Measurements from ENCODE around the gene MZT2B. TPM values are rescaled to one million over a fixed set of nuclear protein-coding genes. Genes with fewer than 3 reads are reported as not detected.
"Not testable (repeated sequence)": the region's sequence is repeated elsewhere in the genome, so short reads cannot be mapped to it uniquely, and the experiment has no call there.

MZT2B gene
- 126 and 129 TPM in 2 replicates for total RNA-seq (2014; rRNA removed; shearing (Covaris generic))
- 346 and 351 TPM in 2 replicates for polyA plus RNA-seq (2016; fragmentation: Nextera tagmentation; extraction: Ambion mirVana)

DNA sequence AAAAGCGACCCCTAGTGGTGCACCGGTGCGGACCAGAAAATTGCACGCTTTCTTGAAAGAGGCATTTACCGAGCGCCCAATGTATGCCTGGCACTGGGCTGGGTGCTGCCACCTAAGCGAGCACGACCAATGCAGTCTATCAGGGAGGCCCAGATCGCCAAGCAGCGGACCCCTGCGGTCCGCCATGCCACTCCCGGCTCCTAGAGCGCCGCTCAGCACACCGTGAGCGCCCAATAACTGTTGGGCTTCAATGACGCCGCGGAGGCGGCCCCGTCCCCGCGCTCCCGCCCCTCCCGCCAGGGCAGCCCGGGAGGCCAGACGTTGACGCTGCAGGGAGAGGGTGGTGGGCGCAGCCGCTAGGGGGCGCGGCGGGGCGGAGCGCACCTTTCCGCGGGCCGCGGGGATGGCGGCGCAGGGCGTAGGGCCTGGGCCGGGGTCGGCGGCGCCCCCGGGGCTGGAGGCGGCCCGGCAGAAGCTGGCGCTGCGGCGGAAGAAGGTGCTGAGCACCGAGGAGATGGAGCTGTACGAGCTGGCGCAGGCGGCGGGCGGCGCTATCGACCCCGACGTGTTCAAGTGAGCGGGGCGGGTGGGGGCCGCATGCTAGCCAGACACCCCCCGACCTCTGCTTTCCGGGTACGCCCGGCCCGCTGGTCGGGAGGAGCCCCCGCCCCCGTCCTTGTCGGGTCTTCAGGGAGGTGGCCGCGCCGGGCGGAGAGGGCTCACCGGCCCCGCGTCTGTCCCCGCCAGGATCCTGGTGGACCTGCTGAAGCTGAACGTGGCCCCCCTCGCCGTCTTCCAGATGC, at the start of gene MZT2B:
Gene MZT2B, plus strand, starts transcription at position 383 of the 803 bp plus-strand sequence. Its CDS starts 21 bp downstream, at position 404.
- DNase-seq = peak; percentile 90
- peak within 1 kb of the TSS; percentile 85 for H3K4me3 ChIP-seq

GRCh38 chr2:130135692-130136541, 46.1 kb upstream of the MZT2B start:
- Histone ChIP-seq H3K79me2 (ENCODE audit: insufficient read depth) (no peaks in the 10 kb centered on the region), H3F3A (ENCODE audit: insufficient read depth) (no peaks in the 10 kb centered on the region), H3K36me3 (ENCODE audit: low read depth) (no peaks in the 10 kb centered on the region), H3K27ac (no peak overlapping the region), H4K20me1 (ENCODE audit: insufficient read depth) (no peaks in the 10 kb centered on the region), H3K27me3 (replicated peaks; ENCODE audit: insufficient read depth) (no peaks in the 10 kb centered on the region), H3K4me2 (ENCODE audit: unreplicated experiment) (no peak overlapping the region), H3K9me2 (ENCODE audit: insufficient read depth) (no peaks in the 10 kb centered on the region), H3K4me3 (no peak overlapping the region), H3K9me3 (ENCODE audit: low read depth) (no peaks in the 10 kb centered on the region), H3K9ac (no peak overlapping the region), H2AFZ (no peak overlapping the region), H3K4me1 (ENCODE audit: insufficient read depth) (no peaks in the 10 kb centered on the region)
- WGBS, 2 experiments (ENCODE audit: low coverage in 1 of 2, low lambda C conversion rate in 2 of 2, missing lambda C conversion rate in 2 of 2) = 74 to 80% methylated on average over 15 of the region's 15 CpGs
- DNase-seq = no peak
- TF ChIP-seq EZH2 (IDR thresholded peaks at IDR 0.05; ENCODE audit: insufficient read depth, poor library complexity, severe bottlenecking) (no peak), EZH2phosphoT487 (IDR thresholded peaks at IDR 0.05; ENCODE audit: insufficient read depth, low read depth) (no peak)
- in situ Hi-C loops (cut with MboI) = no loop called here

More for the DNA sequence above, at the start of gene MZT2B:
- not testable (repeated sequence) for H3F3A ChIP-seq (ENCODE audit: insufficient read depth); H3K36me3 ChIP-seq (ENCODE audit: low read depth); H3K9me3 ChIP-seq (ENCODE audit: low read depth); H3K4me1 ChIP-seq (ENCODE audit: insufficient read depth); H4K20me1 ChIP-seq (ENCODE audit: insufficient read depth); H3K9me2 ChIP-seq (ENCODE audit: insufficient read depth); H3K27me3 ChIP-seq (replicated peaks; ENCODE audit: insufficient read depth)
- peak within 1 kb of the TSS; percentile 91 for H3K4me2 ChIP-seq (ENCODE audit: unreplicated experiment)
- H3K9ac ChIP-seq = peak within 1 kb of the TSS; percentile 90
- WGBS, 2 experiments (ENCODE audit: low coverage in 1 of 2, low lambda C conversion rate in 2 of 2, missing lambda C conversion rate in 2 of 2) = 1 to 2% methylated on average over 26 to 28 of the region's 86 CpGs
- peak within 1 kb of the TSS; percentile 70 for H3K27ac ChIP-seq
- in situ Hi-C loops (cut with MboI) = loop anchor here (10.0 kb wide), 1 partner anchor 153 kb away; no protein-coding TSS in a partner anchor
- peak within 1 kb of the TSS; percentile 88 for H2AFZ ChIP-seq
- peaks cover 85% of the 10 kb centered on the region for H3K79me2 ChIP-seq (ENCODE audit: insufficient read depth)

DNA sequence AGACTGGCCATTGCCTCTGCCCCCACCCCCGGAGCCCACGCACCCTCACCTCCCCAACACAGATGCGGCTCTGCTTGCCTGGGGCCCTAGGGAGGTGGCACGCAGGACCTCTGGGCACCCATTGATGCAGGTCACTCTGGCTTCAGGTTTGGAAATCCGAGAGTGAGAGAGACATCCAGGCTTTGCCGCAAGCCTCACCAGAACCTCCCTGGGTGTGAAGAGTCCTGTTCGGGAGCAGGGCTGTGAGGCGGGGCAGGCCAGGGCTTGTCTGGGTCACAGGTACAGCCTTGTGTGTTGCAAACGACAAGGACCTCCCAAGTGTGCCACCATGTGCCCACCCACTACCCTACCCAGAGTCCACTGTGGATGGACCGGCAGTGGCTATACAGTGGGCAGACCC, 45.5 kb upstream of the MZT2B start:
- WGBS, 2 experiments (ENCODE audit: low coverage in 1 of 2, low lambda C conversion rate in 2 of 2, missing lambda C conversion rate in 2 of 2) = 64 to 75% methylated on average over 7 to 8 of the region's 10 CpGs
- DNase-seq; H3K27me3 ChIP-seq (replicated peaks; ENCODE audit: insufficient read depth); H3K9me3 ChIP-seq (ENCODE audit: low read depth); H3K9me2 ChIP-seq (ENCODE audit: insufficient read depth); H3K9ac ChIP-seq; H3K27ac ChIP-seq; H3K36me3 ChIP-seq (ENCODE audit: low read depth); H3F3A ChIP-seq (ENCODE audit: insufficient read depth); H3K4me2 ChIP-seq (ENCODE audit: unreplicated experiment); H3K4me3 ChIP-seq; H4K20me1 ChIP-seq (ENCODE audit: insufficient read depth); H3K79me2 ChIP-seq (ENCODE audit: insufficient read depth); H3K4me1 ChIP-seq (ENCODE audit: insufficient read depth); in situ Hi-C loops (cut with MboI); H2AFZ ChIP-seq: not testable (repeated sequence)

GRCh38 chr2:130137118-130137517, 44.9 kb upstream of the MZT2B start:
- H3K4me1 ChIP-seq (ENCODE audit: insufficient read depth); H3K9ac ChIP-seq; H3K9me3 ChIP-seq (ENCODE audit: low read depth); H3K27ac ChIP-seq; H2AFZ ChIP-seq; H4K20me1 ChIP-seq (ENCODE audit: insufficient read depth); H3K27me3 ChIP-seq (replicated peaks; ENCODE audit: insufficient read depth); H3K79me2 ChIP-seq (ENCODE audit: insufficient read depth); H3F3A ChIP-seq (ENCODE audit: insufficient read depth); H3K9me2 ChIP-seq (ENCODE audit: insufficient read depth); in situ Hi-C loops (cut with MboI); DNase-seq; H3K4me3 ChIP-seq; H3K36me3 ChIP-seq (ENCODE audit: low read depth); H3K4me2 ChIP-seq (ENCODE audit: unreplicated experiment): not testable (repeated sequence)
- WGBS, 2 experiments (ENCODE audit: low coverage in 1 of 2, low lambda C conversion rate in 2 of 2, missing lambda C conversion rate in 2 of 2) = 76 to 84% methylated on average over 5 of the region's 5 CpGs

DNA sequence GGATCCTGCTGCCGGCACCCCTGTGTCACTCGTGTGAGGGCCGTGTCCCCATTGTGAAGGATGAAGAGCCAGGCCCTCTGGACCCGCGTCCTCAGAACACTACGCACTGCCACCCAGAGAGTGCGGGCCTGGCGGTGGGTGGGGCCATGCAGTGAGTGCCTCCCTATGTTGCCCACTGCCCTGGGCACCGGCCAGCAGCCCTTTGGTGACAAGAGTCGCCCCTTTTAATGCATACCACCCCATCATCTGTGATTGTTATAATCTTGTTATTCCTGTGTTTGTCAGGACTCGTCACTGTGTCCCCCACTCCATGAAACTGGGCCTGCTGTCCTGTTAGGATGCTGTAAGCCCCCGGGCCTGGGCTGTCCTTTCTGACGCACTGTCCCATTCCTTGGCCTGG, 43.7 kb upstream of the MZT2B start:
- H3F3A ChIP-seq (ENCODE audit: insufficient read depth); H3K36me3 ChIP-seq (ENCODE audit: low read depth); H3K9me2 ChIP-seq (ENCODE audit: insufficient read depth); H3K27ac ChIP-seq; DNase-seq; H3K4me3 ChIP-seq; H3K9me3 ChIP-seq (ENCODE audit: low read depth); H3K79me2 ChIP-seq (ENCODE audit: insufficient read depth); H3K4me1 ChIP-seq (ENCODE audit: insufficient read depth); H3K4me2 ChIP-seq (ENCODE audit: unreplicated experiment); H3K9ac ChIP-seq; in situ Hi-C loops (cut with MboI); H2AFZ ChIP-seq; H4K20me1 ChIP-seq (ENCODE audit: insufficient read depth); H3K27me3 ChIP-seq (replicated peaks; ENCODE audit: insufficient read depth): not testable (repeated sequence)
- 77 to 86% methylated on average over 7 to 10 of the region's 13 CpGs for WGBS, 2 experiments (ENCODE audit: low coverage in 1 of 2, low lambda C conversion rate in 2 of 2, missing lambda C conversion rate in 2 of 2)

DNA sequence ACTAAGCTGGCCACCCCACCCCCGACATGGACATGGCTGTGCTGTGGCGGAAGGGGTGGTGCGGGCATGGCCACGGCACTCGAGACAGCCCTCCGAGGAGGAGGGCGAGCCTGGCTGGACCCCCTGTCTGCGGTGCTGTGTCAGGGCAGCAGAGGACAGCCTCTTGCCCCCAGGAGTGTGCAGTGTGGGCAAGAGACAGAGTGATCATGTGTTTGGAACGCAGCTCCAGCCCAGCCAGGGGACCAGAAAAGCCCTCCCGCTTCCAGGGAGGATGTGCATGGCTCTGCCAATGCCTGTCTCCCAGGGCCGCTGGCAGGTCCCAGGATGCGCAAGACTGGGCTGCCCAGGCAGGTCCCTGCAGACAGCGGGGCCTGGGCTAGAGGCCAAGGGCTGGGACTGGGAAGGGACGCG, 43.2 kb upstream of the MZT2B start:
- H3K9me2 ChIP-seq (ENCODE audit: insufficient read depth); H3K27me3 ChIP-seq (replicated peaks; ENCODE audit: insufficient read depth); H3K9ac ChIP-seq; H3K27ac ChIP-seq; H3F3A ChIP-seq (ENCODE audit: insufficient read depth); H3K36me3 ChIP-seq (ENCODE audit: low read depth); H3K79me2 ChIP-seq (ENCODE audit: insufficient read depth); H3K4me2 ChIP-seq (ENCODE audit: unreplicated experiment); DNase-seq; H3K4me1 ChIP-seq (ENCODE audit: insufficient read depth); H2AFZ ChIP-seq; H3K9me3 ChIP-seq (ENCODE audit: low read depth); H3K4me3 ChIP-seq; in situ Hi-C loops (cut with MboI); H4K20me1 ChIP-seq (ENCODE audit: insufficient read depth): not testable (repeated sequence)
- WGBS, 2 experiments (ENCODE audit: low coverage in 1 of 2, low lambda C conversion rate in 2 of 2, missing lambda C conversion rate in 2 of 2) = 78 to 79% methylated on average over 15 of the region's 15 CpGs

Data from GM23248 (cell line).